Kidney epithelial cell (primary cell): ENCODE measurements around the gene QARS1. TPM values are rescaled to one million over a fixed set of nuclear protein-coding genes. Genes with fewer than 3 reads are reported as not detected.

ENCODE experiments used
- DNase-seq: peaks from one replicate; pipeline ENCODE4 v3.0.0-alpha.2; 2010; ENCODE audit warnings: low read depth
- H3K27me3 ChIP-seq: 2 replicates; pipeline ENCODE4 v1.6.0; 2011; ENCODE audit warnings: low read length; ENCODE audit not compliant: control insufficient read depth, insufficient read depth
- H3K36me3 ChIP-seq: 2 replicates; pipeline ENCODE4 v1.5.1; 2011; ENCODE audit warnings: low read length; ENCODE audit not compliant: control insufficient read depth, insufficient read depth
- H3K4me3 ChIP-seq: 2 replicates; pipeline ENCODE4 v1.5.1; 2011; ENCODE audit warnings: low read depth, mild to moderate bottlenecking, control low read depth, low read length
- total RNA-seq: library from RNA; depleted of rRNA; stranded (reverse); fragments of >200 nt; gene quantifications from 2 replicates; pipeline ENCODE4 v1.2.3, GENCODE V29; 2015
- TF ChIP-seq, protein P1 (sequence below): IDR thresholded peaks from 2 replicates; pipeline ENCODE4 v1.5.1; 2011; ENCODE audit warnings: mild to moderate bottlenecking, moderate library complexity, low read length, control low read depth, inconsistent platforms; ENCODE audit not compliant: insufficient read depth, poor library complexity, severe bottlenecking

The QARS1 gene
- total RNA-seq, 1 donor from 2014 or later = 320 TPM

DNA sequence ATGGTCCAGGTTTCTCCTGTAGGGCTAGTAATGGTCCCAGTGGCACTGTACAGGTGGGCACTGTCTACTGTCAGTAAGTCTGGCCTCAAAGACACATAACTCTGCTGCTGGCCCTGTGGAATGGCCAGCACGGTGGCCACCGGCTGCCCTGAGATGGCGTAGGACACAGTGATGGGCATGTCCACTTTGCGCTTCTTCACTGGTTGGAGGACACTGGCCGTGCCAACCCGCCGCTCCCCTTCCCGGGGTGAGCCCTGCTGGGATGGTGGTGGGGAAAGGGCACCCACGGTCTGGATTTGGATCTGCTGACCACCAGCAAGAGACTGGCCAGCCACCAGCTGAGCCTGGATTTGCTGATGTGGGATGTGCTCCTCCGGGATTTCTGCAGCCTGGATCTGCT is 47.3 kb downstream of the QARS1 start:
- Histone ChIP-seq H3K27me3 (no peaks in the 10 kb centered on the region), H3K36me3 (peaks cover 5% of the 10 kb centered on the region), H3K4me3 (no peak overlapping the region)
- no peak for DNase-seq
- TF ChIP-seq, protein P1, sequence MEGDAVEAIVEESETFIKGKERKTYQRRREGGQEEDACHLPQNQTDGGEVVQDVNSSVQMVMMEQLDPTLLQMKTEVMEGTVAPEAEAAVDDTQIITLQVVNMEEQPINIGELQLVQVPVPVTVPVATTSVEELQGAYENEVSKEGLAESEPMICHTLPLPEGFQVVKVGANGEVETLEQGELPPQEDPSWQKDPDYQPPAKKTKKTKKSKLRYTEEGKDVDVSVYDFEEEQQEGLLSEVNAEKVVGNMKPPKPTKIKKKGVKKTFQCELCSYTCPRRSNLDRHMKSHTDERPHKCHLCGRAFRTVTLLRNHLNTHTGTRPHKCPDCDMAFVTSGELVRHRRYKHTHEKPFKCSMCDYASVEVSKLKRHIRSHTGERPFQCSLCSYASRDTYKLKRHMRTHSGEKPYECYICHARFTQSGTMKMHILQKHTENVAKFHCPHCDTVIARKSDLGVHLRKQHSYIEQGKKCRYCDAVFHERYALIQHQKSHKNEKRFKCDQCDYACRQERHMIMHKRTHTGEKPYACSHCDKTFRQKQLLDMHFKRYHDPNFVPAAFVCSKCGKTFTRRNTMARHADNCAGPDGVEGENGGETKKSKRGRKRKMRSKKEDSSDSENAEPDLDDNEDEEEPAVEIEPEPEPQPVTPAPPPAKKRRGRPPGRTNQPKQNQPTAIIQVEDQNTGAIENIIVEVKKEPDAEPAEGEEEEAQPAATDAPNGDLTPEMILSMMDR = no peak

DNA sequence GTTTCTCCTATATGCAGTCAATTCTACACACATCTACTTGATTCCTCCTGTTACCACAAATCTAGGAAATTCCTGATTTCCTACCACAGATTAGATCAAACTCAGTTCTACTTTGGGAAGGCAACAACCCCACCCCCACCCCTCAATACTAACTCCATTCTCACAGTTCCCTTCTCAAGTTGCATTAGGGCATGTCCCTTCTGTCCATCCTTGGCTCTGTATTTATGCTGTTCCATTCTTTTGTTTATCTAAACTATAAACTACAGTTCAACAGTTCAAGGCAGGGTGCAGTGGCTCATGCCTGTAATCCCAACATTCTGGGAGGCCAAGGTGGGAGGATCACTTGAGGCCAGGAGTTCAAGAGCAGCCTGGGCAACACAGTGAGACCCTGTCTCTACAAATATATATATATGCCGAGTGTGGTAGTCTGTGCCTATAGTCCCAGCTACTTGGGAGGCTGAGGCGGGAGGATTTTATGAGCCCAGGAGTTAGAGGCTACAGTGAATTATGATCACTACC is 50.2 kb downstream of the QARS1 start:
- DNase-seq = no peak
- no peak overlapping the region for H3K4me3 ChIP-seq
- TF ChIP-seq, protein P1 = no peak
- H3K27me3 ChIP-seq = no peaks in the 10 kb centered on the region
- H3K36me3 ChIP-seq = peaks cover 3% of the 10 kb centered on the region

DNA sequence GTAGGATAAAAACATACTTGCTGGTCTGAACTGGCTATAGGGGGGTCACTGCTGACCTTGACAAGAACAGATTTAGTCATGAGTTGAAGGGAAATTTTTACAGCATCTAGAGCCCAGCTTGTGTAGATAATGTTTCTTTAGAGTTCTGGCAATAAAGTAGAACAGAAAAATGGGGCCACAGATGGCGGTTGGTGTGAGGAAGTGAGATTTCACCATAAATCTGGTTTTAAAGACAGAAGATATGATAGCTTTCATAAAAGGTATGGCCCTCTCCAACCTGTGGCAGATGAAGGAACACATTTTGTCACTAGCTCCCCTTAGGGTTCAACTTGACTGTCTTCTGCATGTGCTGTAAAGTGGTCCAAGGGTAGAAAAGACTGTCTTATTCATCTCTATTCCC is 51.0 kb downstream of the QARS1 start:
- DNase-seq = no peak
- H3K4me3 ChIP-seq = no peak overlapping the region
- peaks cover 3% of the 10 kb centered on the region for H3K36me3 ChIP-seq
- TF ChIP-seq, protein P1 = no peak
- no peaks in the 10 kb centered on the region for H3K27me3 ChIP-seq

Other genes starting within 250 kb of the QARS1 start
- 6.9 and 12.3 TPM in 2 replicates for gene SLC25A20, start 205.9 kb downstream of the QARS1 start, total RNA-seq
- gene ARIH2, start 185.9 kb downstream of the QARS1 start, total RNA-seq = 99.9 and 106 TPM in 2 replicates
- 29.0 and 43.2 TPM in 2 replicates for gene P4HTM, start 114.5 kb downstream of the QARS1 start, total RNA-seq
- gene WDR6, start 97.4 kb downstream of the QARS1 start, total RNA-seq = 124 and 135 TPM in 2 replicates
- gene DALRD3, start 86.2 kb downstream of the QARS1 start, total RNA-seq = 55.2 and 61.0 TPM in 2 replicates
- 102 and 145 TPM in 2 replicates for gene NDUFAF3, start 82.6 kb downstream of the QARS1 start, total RNA-seq
- 127 and 177 TPM in 2 replicates for gene IMPDH2, start 75.4 kb downstream of the QARS1 start, total RNA-seq
- gene QRICH1, start 10.7 kb downstream of the QARS1 start, total RNA-seq = 56.0 and 75.6 TPM in 2 replicates
- gene USP19, start 16.1 kb upstream of the QARS1 start, total RNA-seq = 55.2 and 62.6 TPM in 2 replicates
- 197 and 262 TPM in 2 replicates for gene LAMB2, start 28.3 kb upstream of the QARS1 start, total RNA-seq
- gene CCDC71, start 61.6 kb upstream of the QARS1 start, total RNA-seq = 41.2 and 46.6 TPM in 2 replicates
- 6.4 and 10.1 TPM in 2 replicates for gene KLHDC8B, start 66.8 kb upstream of the QARS1 start, total RNA-seq
- 1.1 and 1.5 TPM in 2 replicates for gene C3orf62, start 172.5 kb upstream of the QARS1 start, total RNA-seq
- gene USP4, start 235.3 kb upstream of the QARS1 start, total RNA-seq = 17.4 and 24.1 TPM in 2 replicates